BLaER1 treated with 17β-estradiol and CSF1 and Interleukin-3, amounts not matched to agents 10 nM and 100 nM (cell line): ENCODE results near the gene GNG4.
A peak's percentile ranks its signal among the peaks of the same experiment; 100 is the strongest.

Source experiments
- H3K27ac ChIP-seq, 11 experiments: shearing (Covaris generic); formaldehyde crosslinking; 2 replicates each; pipeline ENCODE4 v1.8.1; 2022
- H3K27me3 ChIP-seq, 11 experiments: shearing (Covaris generic); formaldehyde crosslinking; 2 replicates each; pipeline ENCODE4 v1.8.1; 2022
- H3K36me3 ChIP-seq, 11 experiments: shearing (Covaris generic); formaldehyde crosslinking; 2 replicates each; pipeline ENCODE4 v1.8.1; 2022
- H3K4me1 ChIP-seq, 10 experiments: shearing (Covaris generic); formaldehyde crosslinking; 2 replicates each; pipeline ENCODE4 v1.8.1; 2022
- H3K4me2 ChIP-seq, 11 experiments: shearing (Covaris generic); formaldehyde crosslinking; 2 replicates each; pipeline ENCODE4 v1.8.1; 2022
- H3K4me3 ChIP-seq, 10 experiments: shearing (Covaris generic); formaldehyde crosslinking; 2 replicates each; pipeline ENCODE4 v1.8.1; 2022
- H3K9ac ChIP-seq, 11 experiments: shearing (Covaris generic); formaldehyde crosslinking; 2 replicates each; pipeline ENCODE4 v1.8.1; 2022
- H3K9me3 ChIP-seq, 11 experiments: shearing (Covaris generic); formaldehyde crosslinking; replicated peaks in 1 of 11; 2 replicates each; pipeline ENCODE4 v1.8.1; 2022
- H4K20me1 ChIP-seq, 11 experiments: shearing (Covaris generic); formaldehyde crosslinking; 2 replicates each; pipeline ENCODE4 v1.8.1; 2022
- Cebpa-rat ChIP-seq, 11 experiments: shearing (Covaris generic); IDR thresholded peaks; 2 replicates each; pipeline ENCODE4 v1.8.1; 2022

The GNG4 gene

DNA sequence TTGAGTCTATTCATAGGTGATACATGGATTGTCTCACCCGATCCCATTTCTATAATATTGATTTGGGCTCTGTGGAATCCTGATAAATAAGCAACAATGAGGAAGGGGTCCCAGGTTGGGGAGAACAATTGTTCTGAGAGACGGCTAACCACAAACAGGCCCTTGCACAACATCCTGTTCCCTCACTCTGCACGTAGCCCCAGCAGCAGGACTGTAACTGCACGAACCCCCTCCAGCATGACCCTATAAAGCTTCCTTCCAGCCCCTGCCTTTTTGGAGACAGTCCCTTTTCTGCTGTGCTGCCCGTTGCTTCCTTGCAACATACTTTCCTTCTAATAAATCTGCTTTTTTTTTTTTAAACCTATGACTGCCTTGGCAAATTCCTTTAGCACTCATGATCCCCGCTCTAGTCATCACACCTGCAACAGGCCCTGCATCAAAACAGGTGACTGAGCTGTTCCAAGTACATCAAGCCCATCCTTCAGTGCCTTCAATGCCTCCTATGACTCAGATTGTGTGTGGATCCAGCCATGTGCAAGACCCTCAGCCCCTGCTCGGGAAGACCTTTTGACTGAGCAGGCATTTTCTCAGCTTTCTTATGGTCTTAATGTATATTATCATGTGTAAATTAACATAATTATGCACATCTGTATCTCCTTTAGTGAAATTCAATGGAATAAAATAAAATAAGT lies 81.6 kb downstream of the GNG4 start:
- Histone ChIP-seq H3K4me2 (peak overlapping the region; percentile 59 to 91 (median 80)), H3K36me3 (no peaks in the 10 kb centered on the region), H3K4me3 (peak overlapping the region in 4 of 10 experiments; percentile 6 to 58 (median 29); a peak in 6 of 20 replicates), H3K9ac (peak overlapping the region in 6 of 11 experiments; percentile 6 to 40 (median 28); a peak in 7 of 22 replicates), H3K9me3 (peaks cover 0 to 2% (median 0%) of the 10 kb centered on the region in 11 experiments; a peak in 1 of 22 replicates), H3K27me3 (no peaks in the 10 kb centered on the region), H4K20me1 (no peaks in the 10 kb centered on the region), H3K27ac (peak overlapping the region in 9 of 11 experiments; percentile 27 to 75 (median 57); a peak in 16 of 22 replicates), H3K4me1 (peaks cover 14 to 34% (median 20%) of the 10 kb centered on the region in 10 experiments)
- peak in 8 of 11 experiments; percentile 31 to 85 (median 70); a peak in 11 of 22 replicates for TF ChIP-seq Cebpa-rat (IDR thresholded peaks at IDR 0.05)

- H3K36me3 ChIP-seq = no peaks in the 10 kb centered on the region
- peaks cover 14 to 34% (median 20%) of the 10 kb centered on the region in 10 experiments for H3K4me1 ChIP-seq
- H3K4me2 ChIP-seq = no peak overlapping the region
- H3K9ac ChIP-seq = no peak overlapping the region
- H3K4me3 ChIP-seq = no peak overlapping the region
- TF ChIP-seq Cebpa-rat (IDR thresholded peaks at IDR 0.05) = no peak
- H3K27me3 ChIP-seq = no peaks in the 10 kb centered on the region
- H3K27ac ChIP-seq = peak overlapping the region in 1 of 11 experiments; percentile 23; a peak in 2 of 22 replicates
- H3K9me3 ChIP-seq = peaks cover 0 to 11% (median 5%) of the 10 kb centered on the region in 11 experiments; a peak in 7 of 22 replicates
- no peaks in the 10 kb centered on the region for H4K20me1 ChIP-seq
Observed at GRCh38 chr1:235566084-235566483, 83.5 kb downstream of the GNG4 start.

GRCh38 chr1:235563513-235564061 lies 86.0 kb downstream of the GNG4 start:
- Histone ChIP-seq H3K27ac (no peak overlapping the region), H4K20me1 (no peaks in the 10 kb centered on the region), H3K9ac (no peak overlapping the region), H3K4me3 (no peak overlapping the region), H3K4me2 (peak overlapping the region in 1 of 11 experiments; percentile 16; a peak in 1 of 22 replicates), H3K36me3 (no peaks in the 10 kb centered on the region), H3K9me3 (peaks cover 0 to 11% (median 5%) of the 10 kb centered on the region in 11 experiments; a peak in 7 of 22 replicates), H3K27me3 (no peaks in the 10 kb centered on the region), H3K4me1 (peaks cover 14 to 27% (median 15%) of the 10 kb centered on the region in 10 experiments)
- no peak for TF ChIP-seq Cebpa-rat (IDR thresholded peaks at IDR 0.05)

- Histone ChIP-seq H3K4me2 (no peak overlapping the region), H4K20me1 (no peaks in the 10 kb centered on the region), H3K36me3 (no peaks in the 10 kb centered on the region), H3K4me3 (no peak overlapping the region), H3K9me3 (peaks cover 0 to 11% (median 5%) of the 10 kb centered on the region in 11 experiments; a peak in 7 of 22 replicates), H3K4me1 (peaks cover 4 to 17% (median 5%) of the 10 kb centered on the region in 10 experiments), H3K27ac (no peak overlapping the region), H3K9ac (no peak overlapping the region), H3K27me3 (no peaks in the 10 kb centered on the region)
- TF ChIP-seq Cebpa-rat (IDR thresholded peaks at IDR 0.05) = no peak
Observed at GRCh38 chr1:235562589-235562988, 87.0 kb downstream of the GNG4 start.

DNA sequence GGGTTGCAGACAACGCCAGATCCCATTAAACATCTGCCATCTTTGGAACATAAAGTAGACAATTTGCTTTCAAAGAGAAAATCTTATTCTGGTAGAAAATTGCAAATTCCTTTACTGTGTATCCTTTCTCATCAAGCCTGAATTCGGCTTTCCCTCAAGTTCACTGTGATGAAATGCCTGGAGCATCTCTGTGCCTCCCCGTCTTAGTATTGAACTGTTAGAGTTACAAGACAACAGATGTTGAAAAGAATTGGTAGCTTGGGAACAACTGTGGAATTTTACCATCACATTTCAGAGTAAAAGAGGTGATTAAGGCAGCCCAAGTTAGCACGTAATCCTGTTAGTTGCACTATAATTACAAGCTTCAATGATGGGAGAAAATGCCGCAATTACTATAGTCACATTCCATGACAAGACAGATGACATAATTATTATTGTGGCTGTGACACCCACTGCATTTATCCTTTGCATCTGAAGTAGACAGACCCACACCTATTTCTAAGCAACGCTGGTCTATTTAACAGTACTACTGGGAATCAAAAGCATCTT lies 90.9 kb downstream of the GNG4 start:
- Histone ChIP-seq H3K27ac (no peak overlapping the region), H4K20me1 (no peaks in the 10 kb centered on the region), H3K4me1 (peaks cover 0 to 4% (median 0%) of the 10 kb centered on the region in 10 experiments; a peak in 3 of 20 replicates), H3K36me3 (no peaks in the 10 kb centered on the region), H3K27me3 (no peaks in the 10 kb centered on the region), H3K9ac (no peak overlapping the region), H3K4me3 (no peak overlapping the region), H3K9me3 (peaks cover 0 to 11% (median 5%) of the 10 kb centered on the region in 11 experiments; a peak in 6 of 22 replicates), H3K4me2 (no peak overlapping the region)
- TF ChIP-seq Cebpa-rat (IDR thresholded peaks at IDR 0.05) = no peak

DNA sequence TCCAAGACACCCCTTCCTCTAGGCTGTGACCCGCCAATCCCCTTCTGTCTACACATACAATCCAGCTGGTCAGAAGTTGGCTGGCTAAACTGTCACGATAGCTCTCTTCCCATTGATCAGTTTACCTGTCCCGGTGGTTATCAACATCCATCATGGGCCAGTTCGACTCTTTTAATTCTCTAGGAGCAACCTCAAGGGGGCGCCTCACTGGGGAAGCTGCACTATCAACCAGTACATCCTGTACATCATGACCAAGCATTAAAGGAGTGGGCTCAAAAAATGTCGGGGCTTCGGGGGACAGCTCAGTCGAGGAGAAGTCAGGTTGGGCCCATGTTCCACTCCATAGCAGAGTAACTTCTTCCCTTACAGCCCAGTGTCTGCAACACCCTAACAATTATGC lies 92.1 kb downstream of the GNG4 start:
- Histone ChIP-seq H4K20me1 (no peaks in the 10 kb centered on the region), H3K27ac (no peak overlapping the region), H3K9ac (no peak overlapping the region), H3K4me3 (no peak overlapping the region), H3K4me2 (no peak overlapping the region), H3K27me3 (no peaks in the 10 kb centered on the region), H3K9me3 (peaks cover 0 to 5% (median 3%) of the 10 kb centered on the region in 11 experiments; a peak in 6 of 22 replicates), H3K36me3 (no peaks in the 10 kb centered on the region), H3K4me1 (no peaks in the 10 kb centered on the region)
- TF ChIP-seq Cebpa-rat (IDR thresholded peaks at IDR 0.05) = no peak

- H3K4me2 ChIP-seq = no peak overlapping the region
- no peak overlapping the region for H3K4me3 ChIP-seq
- H3K27ac ChIP-seq = no peak overlapping the region
- TF ChIP-seq Cebpa-rat (IDR thresholded peaks at IDR 0.05) = no peak
- no peaks in the 10 kb centered on the region for H3K4me1 ChIP-seq
- H3K27me3 ChIP-seq = no peaks in the 10 kb centered on the region
- H4K20me1 ChIP-seq = no peaks in the 10 kb centered on the region
- no peaks in the 10 kb centered on the region for H3K36me3 ChIP-seq
- H3K9me3 ChIP-seq = no peaks in the 10 kb centered on the region
- H3K9ac ChIP-seq = no peak overlapping the region
Observed at GRCh38 chr1:235556807-235557206, 92.8 kb downstream of the GNG4 start.

DNA sequence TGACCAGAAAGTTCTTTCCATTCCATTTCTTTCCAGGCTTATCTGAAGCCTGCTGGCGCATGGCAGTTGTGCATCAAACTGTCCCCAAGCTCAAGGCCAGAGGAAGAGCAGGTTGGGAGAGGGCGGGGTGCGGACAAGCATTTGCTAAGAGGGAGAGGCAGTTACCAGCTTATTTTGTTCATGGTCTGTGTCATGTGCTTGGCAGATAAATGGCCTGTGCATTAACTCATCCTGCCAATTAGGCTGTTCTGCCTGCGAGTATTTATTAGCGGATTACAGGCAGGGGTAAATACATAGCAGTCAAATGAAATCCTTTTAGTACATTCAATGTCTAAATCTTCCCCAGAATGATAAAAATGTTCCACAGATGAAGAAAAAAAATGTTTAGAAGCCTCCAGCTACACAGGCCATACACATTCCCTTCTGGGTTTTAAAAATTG lies 96.5 kb downstream of the GNG4 start:
- no peak overlapping the region for H3K4me3 ChIP-seq
- no peak overlapping the region for H3K27ac ChIP-seq
- no peaks in the 10 kb centered on the region for H3K27me3 ChIP-seq
- TF ChIP-seq Cebpa-rat (IDR thresholded peaks at IDR 0.05) = no peak
- H3K4me2 ChIP-seq = no peak overlapping the region
- H3K9ac ChIP-seq = no peak overlapping the region
- no peaks in the 10 kb centered on the region for H3K4me1 ChIP-seq
- no peaks in the 10 kb centered on the region for H4K20me1 ChIP-seq
- H3K36me3 ChIP-seq = no peaks in the 10 kb centered on the region
- H3K9me3 ChIP-seq = no peaks in the 10 kb centered on the region

DNA sequence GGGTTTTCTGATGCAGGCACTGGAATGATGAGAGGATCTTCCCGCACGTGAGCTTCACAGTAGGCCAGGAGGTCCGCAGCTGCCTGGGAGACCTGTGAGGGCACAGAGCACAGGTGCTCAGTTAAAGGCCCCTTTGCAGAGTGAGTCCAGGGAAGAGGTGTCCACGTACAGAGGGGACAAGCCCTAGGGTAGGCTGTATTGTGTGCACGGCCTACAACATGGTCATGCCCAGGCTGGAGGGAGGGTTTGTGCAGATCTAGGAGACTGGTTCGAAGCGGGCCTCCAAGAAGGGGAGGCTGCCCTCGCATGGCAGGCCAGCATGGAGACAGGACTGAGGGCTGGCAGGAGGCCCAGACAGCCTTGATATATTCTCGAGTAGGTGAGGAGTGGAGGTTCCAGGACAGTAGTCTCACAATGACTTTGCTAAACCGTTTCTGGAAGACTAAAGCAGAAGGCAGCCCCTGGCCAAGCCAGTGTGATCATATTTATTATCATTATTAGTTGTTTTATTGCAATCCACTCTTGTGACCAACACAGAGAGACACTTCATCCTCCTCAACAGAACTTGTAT lies 97.4 kb downstream of the GNG4 start:
- no peaks in the 10 kb centered on the region for H3K27me3 ChIP-seq
- H3K9me3 ChIP-seq = no peaks in the 10 kb centered on the region
- TF ChIP-seq Cebpa-rat (IDR thresholded peaks at IDR 0.05) = no peak
- H3K4me1 ChIP-seq = no peaks in the 10 kb centered on the region
- no peak overlapping the region for H3K9ac ChIP-seq
- no peaks in the 10 kb centered on the region for H4K20me1 ChIP-seq
- H3K27ac ChIP-seq = no peak overlapping the region
- no peak overlapping the region for H3K4me3 ChIP-seq
- no peaks in the 10 kb centered on the region for H3K36me3 ChIP-seq
- H3K4me2 ChIP-seq = no peak overlapping the region
